Activated naive CD8-positive, alpha-beta T cell treated with anti-CD3 and anti-CD28 coated beads for 36 hours (primary cell): ENCODE measurements around the gene MAF. TPM values are rescaled to one million over a fixed set of nuclear protein-coding genes. Genes with fewer than 3 reads are reported as not detected.

Experiments
- DNase-seq: peaks from one replicate; pipeline ENCODE4 v3.0.0; 2021
- H3K27ac Mint-ChIP-seq: one replicate; pipeline ENCODE4 v1.8.0; 2022; ENCODE audit warnings: mild to moderate bottlenecking, moderate library complexity, mixed read lengths
- H3K27me3 Mint-ChIP-seq: one replicate; pipeline ENCODE4 v1.8.0; 2022; ENCODE audit warnings: mild to moderate bottlenecking, mixed read lengths
- H3K36me3 Mint-ChIP-seq: one replicate; pipeline ENCODE4 v1.8.0; 2021; ENCODE audit warnings: mild to moderate bottlenecking, mixed read lengths
- H3K4me1 Mint-ChIP-seq: one replicate; pipeline ENCODE4 v1.8.0; 2021; ENCODE audit warnings: mixed read lengths
- H3K4me3 Mint-ChIP-seq: one replicate; pipeline ENCODE4 v1.8.0; 2022; ENCODE audit warnings: mild to moderate bottlenecking, moderate library complexity, mixed read lengths
- H3K9me3 Mint-ChIP-seq: one replicate; pipeline ENCODE4 v1.8.0; 2022; ENCODE audit warnings: mixed read lengths
- total RNA-seq, 2 experiments: library from RNA; stranded (reverse); gene quantifications; one replicate each; pipeline ENCODE4 v1.2.3, GENCODE V29; 2021

The MAF gene
- total RNA-seq, 2 experiments from 2014 or later = 0.36 to 0.54 TPM

DNA sequence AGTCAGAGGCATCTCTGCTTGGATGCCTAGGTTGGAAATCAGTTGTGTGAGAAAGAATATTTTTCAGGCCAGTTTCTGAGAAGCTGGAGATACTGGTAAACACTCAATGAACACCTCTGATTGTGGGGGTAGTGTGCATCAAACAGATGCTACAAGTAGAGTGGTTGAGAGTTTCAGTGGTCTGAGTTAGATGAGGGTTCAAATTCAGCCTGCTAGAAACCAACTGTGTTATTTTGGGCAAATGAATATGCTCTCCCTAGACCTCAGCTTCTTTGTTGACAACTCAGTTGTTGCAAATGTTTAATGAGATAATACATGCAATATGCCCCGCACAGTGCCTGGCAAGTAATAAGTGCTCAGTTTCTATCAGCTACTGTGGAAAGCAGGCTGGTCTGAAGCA is 25.2 kb upstream of the MAF start:
- Mint-ChIP-seq H3K4me1 (peaks cover 9% of the 10 kb centered on the region), H3K27ac (no peak overlapping the region), H3K4me3 (no peak overlapping the region), H3K27me3 (peaks cover 44% of the 10 kb centered on the region), H3K36me3 (no peaks in the 10 kb centered on the region), H3K9me3 (peaks cover 1% of the 10 kb centered on the region)
- no peak for DNase-seq

- H3K27me3 Mint-ChIP-seq = peaks cover 30% of the 10 kb centered on the region
- H3K27ac Mint-ChIP-seq = no peak overlapping the region
- H3K4me1 Mint-ChIP-seq = peaks cover 9% of the 10 kb centered on the region
- no peaks in the 10 kb centered on the region for H3K9me3 Mint-ChIP-seq
- no peaks in the 10 kb centered on the region for H3K36me3 Mint-ChIP-seq
- no peak for DNase-seq
- H3K4me3 Mint-ChIP-seq = no peak overlapping the region
Measured at GRCh38 chr16:79623824-79624223, 23.3 kb upstream of the MAF start.

DNA sequence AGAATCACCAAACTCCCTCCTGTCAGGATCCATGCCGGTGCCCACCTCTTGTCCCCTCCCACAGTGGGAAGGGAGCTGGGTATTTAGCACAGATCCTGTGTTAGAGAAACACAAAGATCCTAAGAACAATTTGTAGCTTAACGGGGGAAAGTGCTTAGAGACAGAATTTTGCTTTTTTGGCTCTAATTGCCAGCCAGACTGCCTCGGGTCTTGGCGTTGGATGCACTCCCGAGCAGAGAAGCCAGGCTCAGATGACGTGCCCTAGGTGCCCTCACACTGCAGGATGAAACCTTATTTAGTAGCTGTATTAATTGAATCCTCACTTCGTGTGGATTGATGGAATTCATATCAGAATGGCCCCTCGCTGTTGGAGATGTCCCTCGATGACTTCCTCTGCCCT is 22.5 kb upstream of the MAF start:
- no peak for DNase-seq
- Mint-ChIP-seq H3K27me3 (peaks cover 23% of the 10 kb centered on the region), H3K9me3 (no peaks in the 10 kb centered on the region), H3K4me3 (no peak overlapping the region), H3K4me1 (peaks cover 7% of the 10 kb centered on the region), H3K36me3 (no peaks in the 10 kb centered on the region), H3K27ac (no peak overlapping the region)

GRCh38 chr16:79621027-79621426 is 20.5 kb upstream of the MAF start:
- no peak overlapping the region for H3K27ac Mint-ChIP-seq
- no peaks in the 10 kb centered on the region for H3K9me3 Mint-ChIP-seq
- peaks cover 10% of the 10 kb centered on the region for H3K4me1 Mint-ChIP-seq
- H3K36me3 Mint-ChIP-seq = no peaks in the 10 kb centered on the region
- H3K4me3 Mint-ChIP-seq = no peak overlapping the region
- H3K27me3 Mint-ChIP-seq = peaks cover 19% of the 10 kb centered on the region
- DNase-seq = no peak

DNA sequence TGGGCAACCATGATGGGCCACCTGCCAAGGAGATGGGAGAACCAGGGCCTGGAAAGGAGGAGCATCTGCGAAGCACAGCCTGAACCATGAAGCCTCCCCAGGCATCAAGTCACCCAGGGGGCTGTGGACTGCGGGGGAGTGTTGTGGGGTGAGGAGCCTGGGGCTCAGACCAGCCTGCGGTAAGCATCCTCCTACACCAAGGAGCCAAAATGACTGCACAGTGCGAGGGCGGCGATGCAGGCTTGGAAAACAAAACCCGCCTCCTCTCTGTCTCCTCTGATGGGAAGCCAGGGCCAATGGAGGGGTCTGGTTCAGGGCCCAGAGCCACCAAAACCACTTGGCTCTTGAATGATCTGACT is 18.1 kb upstream of the MAF start:
- H3K4me1 Mint-ChIP-seq = peaks cover 10% of the 10 kb centered on the region
- H3K27ac Mint-ChIP-seq = no peak overlapping the region
- H3K36me3 Mint-ChIP-seq = no peaks in the 10 kb centered on the region
- H3K9me3 Mint-ChIP-seq = no peaks in the 10 kb centered on the region
- peak; percentile 6 for DNase-seq
- H3K27me3 Mint-ChIP-seq = peaks cover 10% of the 10 kb centered on the region
- no peak overlapping the region for H3K4me3 Mint-ChIP-seq

DNA sequence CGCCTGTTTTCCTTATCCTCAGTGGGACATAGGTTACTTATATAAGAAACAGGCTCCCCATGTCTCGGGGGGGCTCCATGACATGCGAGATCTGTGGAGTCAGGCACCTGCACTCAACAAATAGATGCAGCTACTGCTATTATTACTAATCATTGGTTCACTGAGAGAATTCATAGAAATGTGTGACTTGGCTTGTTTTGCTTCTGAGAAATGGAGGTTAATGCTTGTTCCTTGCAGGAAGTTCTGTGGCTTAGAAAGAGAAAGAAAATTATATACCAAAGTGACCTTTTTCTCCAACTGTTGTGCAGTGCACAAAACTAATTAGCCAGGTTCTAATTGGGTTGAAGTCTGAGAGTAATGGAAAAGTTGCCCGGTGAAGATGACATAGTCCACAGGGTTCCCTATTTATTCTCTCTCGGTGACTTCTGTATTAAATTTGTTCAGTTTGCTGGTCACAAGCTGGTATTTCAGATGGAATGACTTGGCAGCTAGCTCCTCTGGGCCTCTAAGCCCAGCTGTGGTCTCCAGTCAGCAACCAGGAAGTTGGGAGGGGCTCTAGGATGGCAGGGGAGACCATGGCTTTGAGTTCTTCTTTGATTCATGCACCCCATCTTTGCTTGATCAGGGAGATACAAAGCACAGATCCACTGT is 17.6 kb upstream of the MAF start:
- Mint-ChIP-seq H3K4me1 (peaks cover 10% of the 10 kb centered on the region), H3K4me3 (no peak overlapping the region), H3K36me3 (no peaks in the 10 kb centered on the region), H3K9me3 (no peaks in the 10 kb centered on the region), H3K27ac (peak overlapping the region; percentile 65), H3K27me3 (peaks cover 10% of the 10 kb centered on the region)
- DNase-seq = no peak

- no peak overlapping the region for H3K4me3 Mint-ChIP-seq
- peaks cover 4% of the 10 kb centered on the region for H3K4me1 Mint-ChIP-seq
- no peaks in the 10 kb centered on the region for H3K36me3 Mint-ChIP-seq
Measured at GRCh38 chr16:79613009-79613408, 12.5 kb upstream of the MAF start.

DNA sequence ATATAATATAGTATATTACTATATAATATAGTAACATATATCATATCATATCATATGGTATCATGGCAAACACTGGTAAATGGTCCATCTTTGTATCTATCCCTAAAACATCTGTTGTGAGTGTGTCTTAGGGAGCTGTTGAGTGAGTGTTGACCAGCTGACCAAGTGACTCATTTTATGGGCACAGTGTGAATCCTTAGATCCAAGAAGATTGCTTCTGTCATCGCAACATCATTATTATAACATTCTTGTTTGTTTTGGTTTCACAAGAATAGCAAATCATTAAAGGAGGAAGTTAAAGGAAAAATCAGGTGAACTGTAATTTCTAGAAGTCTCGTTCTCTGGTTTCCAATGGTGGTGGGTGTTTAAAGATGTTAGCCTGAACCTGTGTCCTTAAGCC is 11.7 kb upstream of the MAF start:
- Mint-ChIP-seq H3K36me3 (no peaks in the 10 kb centered on the region), H3K9me3 (no peaks in the 10 kb centered on the region), H3K27ac (no peak overlapping the region), H3K4me3 (no peak overlapping the region), H3K4me1 (no peaks in the 10 kb centered on the region), H3K27me3 (peaks cover 33% of the 10 kb centered on the region)
- DNase-seq = no peak

More at GRCh38 chr16:79613009-79613408, 12.5 kb upstream of the MAF start:
- Mint-ChIP-seq H3K9me3 (no peaks in the 10 kb centered on the region), H3K27ac (no peak overlapping the region), H3K27me3 (peaks cover 25% of the 10 kb centered on the region)
- no peak for DNase-seq

GRCh38 chr16:79610771-79611170 is 10.2 kb upstream of the MAF start:
- DNase-seq = no peak
- no peaks in the 10 kb centered on the region for H3K36me3 Mint-ChIP-seq
- no peak overlapping the region for H3K4me3 Mint-ChIP-seq
- no peak overlapping the region for H3K27ac Mint-ChIP-seq
- H3K4me1 Mint-ChIP-seq = no peaks in the 10 kb centered on the region
- no peaks in the 10 kb centered on the region for H3K9me3 Mint-ChIP-seq
- H3K27me3 Mint-ChIP-seq = peaks cover 39% of the 10 kb centered on the region

GRCh38 chr16:79609861-79610260 is 9.3 kb upstream of the MAF start:
- no peaks in the 10 kb centered on the region for H3K4me1 Mint-ChIP-seq
- no peak overlapping the region for H3K4me3 Mint-ChIP-seq
- H3K36me3 Mint-ChIP-seq = no peaks in the 10 kb centered on the region
- no peak for DNase-seq
- H3K27me3 Mint-ChIP-seq = peaks cover 47% of the 10 kb centered on the region
- H3K9me3 Mint-ChIP-seq = no peaks in the 10 kb centered on the region
- H3K27ac Mint-ChIP-seq = no peak overlapping the region

DNA sequence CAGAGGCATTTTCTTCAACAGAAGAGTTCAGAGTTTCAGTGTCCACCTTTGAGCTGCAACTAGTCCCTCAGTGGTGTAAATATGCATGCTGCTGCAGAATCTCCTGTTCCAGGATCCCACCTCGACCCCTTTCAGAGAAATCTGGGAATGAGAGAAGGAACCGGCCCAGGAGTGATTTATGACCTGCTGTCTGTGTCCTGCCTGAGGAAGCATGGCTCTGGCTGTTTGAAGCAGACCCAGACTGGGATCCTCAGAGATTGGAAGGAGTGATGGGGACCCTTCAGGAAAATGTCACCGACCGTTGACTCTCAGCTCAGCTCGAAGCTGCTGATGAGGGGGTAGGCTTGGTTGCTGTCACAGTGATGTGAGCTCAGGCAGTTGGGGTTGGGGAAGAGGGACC is 8.4 kb upstream of the MAF start:
- no peaks in the 10 kb centered on the region for H3K4me1 Mint-ChIP-seq
- peaks cover 54% of the 10 kb centered on the region for H3K27me3 Mint-ChIP-seq
- no peak overlapping the region for H3K4me3 Mint-ChIP-seq
- no peaks in the 10 kb centered on the region for H3K9me3 Mint-ChIP-seq
- no peak for DNase-seq
- H3K27ac Mint-ChIP-seq = no peak overlapping the region
- no peaks in the 10 kb centered on the region for H3K36me3 Mint-ChIP-seq

DNA sequence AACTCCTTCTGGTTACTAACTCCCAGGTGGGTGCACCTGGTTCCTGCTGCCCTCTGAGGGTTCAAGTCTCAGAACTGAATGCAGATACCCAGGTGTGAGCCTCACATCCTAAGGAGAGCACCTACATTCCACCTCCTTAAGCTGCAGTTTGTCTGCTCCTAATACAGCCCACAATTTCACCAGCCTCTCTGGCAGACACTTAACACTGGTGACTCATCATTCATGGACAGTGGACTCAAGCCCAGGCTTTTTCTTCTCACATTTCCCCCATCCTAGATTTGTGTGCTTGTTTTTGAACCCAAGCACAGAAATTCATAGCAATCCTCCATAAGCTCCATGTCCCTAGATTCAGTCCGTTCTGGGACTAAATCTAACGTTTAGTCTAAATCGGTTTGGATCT is 7.0 kb upstream of the MAF start:
- Mint-ChIP-seq H3K27me3 (peaks cover 63% of the 10 kb centered on the region), H3K4me1 (no peaks in the 10 kb centered on the region)

GRCh38 chr16:79605999-79606398 is 5.5 kb upstream of the MAF start:
- H3K27ac Mint-ChIP-seq = no peak overlapping the region
- no peak overlapping the region for H3K4me3 Mint-ChIP-seq
- H3K27me3 Mint-ChIP-seq = peaks cover 79% of the 10 kb centered on the region
- peaks cover 9% of the 10 kb centered on the region for H3K4me1 Mint-ChIP-seq
- DNase-seq = no peak
- no peaks in the 10 kb centered on the region for H3K36me3 Mint-ChIP-seq
- H3K9me3 Mint-ChIP-seq = no peaks in the 10 kb centered on the region

More for the DNA sequence above, 7.0 kb upstream of the MAF start:
- Mint-ChIP-seq H3K9me3 (no peaks in the 10 kb centered on the region), H3K4me3 (no peak overlapping the region), H3K27ac (no peak overlapping the region), H3K36me3 (no peaks in the 10 kb centered on the region)
- DNase-seq = no peak

DNA sequence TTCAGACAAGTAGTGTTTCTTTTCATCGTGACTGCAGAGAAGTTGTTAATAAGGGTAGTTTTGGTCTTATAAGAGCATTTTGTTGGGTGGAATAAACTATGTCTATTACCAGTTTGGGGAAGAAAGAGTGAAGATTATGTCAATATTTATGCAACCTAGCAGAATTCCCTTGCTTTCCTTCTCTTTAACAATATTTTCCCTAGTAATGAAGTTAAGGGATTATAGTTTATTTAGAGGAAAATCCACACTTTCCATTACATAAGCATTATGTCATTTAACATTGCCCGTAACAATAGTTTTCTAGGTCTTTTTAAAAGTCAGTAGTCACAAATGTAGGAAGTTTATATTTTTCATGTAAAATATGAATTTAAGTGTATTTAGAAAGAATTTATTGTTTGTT is 2.5 kb upstream of the MAF start:
- DNase-seq = no peak
- H3K4me1 Mint-ChIP-seq = peaks cover 19% of the 10 kb centered on the region
- peaks cover 76% of the 10 kb centered on the region for H3K27me3 Mint-ChIP-seq
- no peaks in the 10 kb centered on the region for H3K36me3 Mint-ChIP-seq
- no peaks in the 10 kb centered on the region for H3K9me3 Mint-ChIP-seq
- no peak overlapping the region for H3K27ac Mint-ChIP-seq
- H3K4me3 Mint-ChIP-seq = no peak overlapping the region

- Mint-ChIP-seq H3K4me1 (peaks cover 19% of the 10 kb centered on the region), H3K4me3 (no peak overlapping the region), H3K27me3 (peaks cover 76% of the 10 kb centered on the region), H3K27ac (no peak overlapping the region), H3K36me3 (no peaks in the 10 kb centered on the region), H3K9me3 (no peaks in the 10 kb centered on the region)
- no peak for DNase-seq
Measured at GRCh38 chr16:79602628-79603014, 2.1 kb upstream of the MAF start.

- peak overlapping the region; percentile 52 for H3K4me3 Mint-ChIP-seq
- peaks cover 19% of the 10 kb centered on the region for H3K4me1 Mint-ChIP-seq
- no peaks in the 10 kb centered on the region for H3K9me3 Mint-ChIP-seq
- peak; percentile 64 for DNase-seq
- peaks cover 78% of the 10 kb centered on the region for H3K27me3 Mint-ChIP-seq
- no peaks in the 10 kb centered on the region for H3K36me3 Mint-ChIP-seq
- H3K27ac Mint-ChIP-seq = no peak overlapping the region
Measured at GRCh38 chr16:79601931-79602627, 1.5 kb upstream of the MAF start.
